Measurements from ENCODE around the gene OVOL2. TPM values are rescaled to one million over a fixed set of nuclear protein-coding genes. Genes with fewer than 3 reads are reported as not detected.
"Not testable (repeated sequence)": the region's sequence is repeated elsewhere in the genome, so short reads cannot be mapped to it uniquely, and the experiment has no call there.

The OVOL2 gene
- total and polyA plus RNA-seq, 2 experiments from 2014 or later, result not detected

- Histone ChIP-seq H3K79me2 (ENCODE audit: insufficient read depth) (no peaks in the 10 kb centered on the region), H3K4me3 (no peak overlapping the region), H3K36me3 (ENCODE audit: low read depth) (no peaks in the 10 kb centered on the region), H4K20me1 (ENCODE audit: insufficient read depth) (no peaks in the 10 kb centered on the region), H3K4me1 (ENCODE audit: insufficient read depth) (no peaks in the 10 kb centered on the region), H3K27ac (no peak overlapping the region), H3K9me3 (ENCODE audit: low read depth) (no peaks in the 10 kb centered on the region), H3K9ac (no peak overlapping the region), H2AFZ (no peak overlapping the region), H3K27me3 (replicated peaks; ENCODE audit: insufficient read depth) (peaks cover 5% of the 10 kb centered on the region; the same call in 1 of the 2 replicates), H3F3A (ENCODE audit: insufficient read depth) (no peaks in the 10 kb centered on the region), H3K9me2 (ENCODE audit: insufficient read depth) (no peaks in the 10 kb centered on the region), H3K4me2 (ENCODE audit: unreplicated experiment) (no peak overlapping the region)
- DNase-seq, result no peak
- WGBS, 2 experiments (ENCODE audit: low coverage in 1 of 2, low lambda C conversion rate in 2 of 2, missing lambda C conversion rate in 2 of 2), result 41 to 52% methylated on average over 8 of the region's 8 CpGs
- TF ChIP-seq EZH2phosphoT487 (IDR thresholded peaks at IDR 0.05; ENCODE audit: insufficient read depth, low read depth) (no peak), EZH2 (IDR thresholded peaks at IDR 0.05; ENCODE audit: insufficient read depth, poor library complexity, severe bottlenecking) (no peak)
- in situ Hi-C loops (cut with MboI), result loop anchor here (25.0 kb wide), 1 partner anchor 232 kb away; no protein-coding TSS in a partner anchor
Measured at GRCh38 chr20:18030020-18030419, 27.7 kb downstream of the OVOL2 start.

GRCh38 chr20:18027011-18027410, 30.7 kb downstream of the OVOL2 start:
- not testable (repeated sequence) for H3K4me1 ChIP-seq (ENCODE audit: insufficient read depth); H4K20me1 ChIP-seq (ENCODE audit: insufficient read depth); H3K36me3 ChIP-seq (ENCODE audit: low read depth); H3K27me3 ChIP-seq (replicated peaks; ENCODE audit: insufficient read depth); DNase-seq; H3K79me2 ChIP-seq (ENCODE audit: insufficient read depth); H3K4me3 ChIP-seq; H3K27ac ChIP-seq; H3K9ac ChIP-seq; H3K9me2 ChIP-seq (ENCODE audit: insufficient read depth); H2AFZ ChIP-seq; H3K9me3 ChIP-seq (ENCODE audit: low read depth); H3K4me2 ChIP-seq (ENCODE audit: unreplicated experiment); H3F3A ChIP-seq (ENCODE audit: insufficient read depth)
- in situ Hi-C loops (cut with MboI), result loop anchor here (25.0 kb wide), 1 partner anchor 235 kb away; no protein-coding TSS in a partner anchor
- WGBS, 2 experiments (ENCODE audit: low coverage in 1 of 2, low lambda C conversion rate in 2 of 2, missing lambda C conversion rate in 2 of 2), result 60 to 61% methylated on average over 7 of the region's 7 CpGs

GRCh38 chr20:18024606-18025127, 33.0 kb downstream of the OVOL2 start:
- in situ Hi-C loops (cut with MboI), result loop anchor here (25.0 kb wide), 1 partner anchor 238 kb away; no protein-coding TSS in a partner anchor
- no peak overlapping the region for H3K4me3 ChIP-seq
- H3K36me3 ChIP-seq (ENCODE audit: low read depth), result no peaks in the 10 kb centered on the region
- TF ChIP-seq EZH2phosphoT487 (IDR thresholded peaks at IDR 0.05; ENCODE audit: insufficient read depth, low read depth) (no peak), EZH2 (IDR thresholded peaks at IDR 0.05; ENCODE audit: insufficient read depth, poor library complexity, severe bottlenecking) (no peak)
- no peaks in the 10 kb centered on the region for H3K9me2 ChIP-seq (ENCODE audit: insufficient read depth)
- no peaks in the 10 kb centered on the region for H3K79me2 ChIP-seq (ENCODE audit: insufficient read depth)
- WGBS, 2 experiments (ENCODE audit: low coverage in 1 of 2, low lambda C conversion rate in 2 of 2, missing lambda C conversion rate in 2 of 2), result 56% methylated on average over 15 of the region's 15 CpGs
- no peak for DNase-seq
- H3K27ac ChIP-seq, result no peak overlapping the region
- H4K20me1 ChIP-seq (ENCODE audit: insufficient read depth), result no peaks in the 10 kb centered on the region
- no peak overlapping the region for H2AFZ ChIP-seq
- H3F3A ChIP-seq (ENCODE audit: insufficient read depth), result no peaks in the 10 kb centered on the region
- no peaks in the 10 kb centered on the region for H3K9me3 ChIP-seq (ENCODE audit: low read depth)
- H3K4me2 ChIP-seq (ENCODE audit: unreplicated experiment), result no peak overlapping the region
- no peaks in the 10 kb centered on the region for H3K4me1 ChIP-seq (ENCODE audit: insufficient read depth)
- no peak overlapping the region for H3K9ac ChIP-seq
- peaks cover 3% of the 10 kb centered on the region; the same call in 1 of the 2 replicates for H3K27me3 ChIP-seq (replicated peaks; ENCODE audit: insufficient read depth)

- Histone ChIP-seq H4K20me1 (ENCODE audit: insufficient read depth) (no peaks in the 10 kb centered on the region), H3F3A (ENCODE audit: insufficient read depth) (no peaks in the 10 kb centered on the region), H3K27ac (no peak overlapping the region), H3K79me2 (ENCODE audit: insufficient read depth) (no peaks in the 10 kb centered on the region), H3K9me3 (ENCODE audit: low read depth) (no peaks in the 10 kb centered on the region), H3K27me3 (replicated peaks; ENCODE audit: insufficient read depth) (peaks cover 9% of the 10 kb centered on the region; the same call in 1 of the 2 replicates), H3K4me3 (no peak overlapping the region), H3K4me2 (ENCODE audit: unreplicated experiment) (no peak overlapping the region), H3K36me3 (ENCODE audit: low read depth) (no peaks in the 10 kb centered on the region), H3K9ac (no peak overlapping the region), H3K4me1 (ENCODE audit: insufficient read depth) (no peaks in the 10 kb centered on the region), H2AFZ (no peak overlapping the region), H3K9me2 (ENCODE audit: insufficient read depth) (no peaks in the 10 kb centered on the region)
- WGBS, 2 experiments (ENCODE audit: low coverage in 1 of 2, low lambda C conversion rate in 2 of 2, missing lambda C conversion rate in 2 of 2), result 53 to 57% methylated on average over 7 of the region's 7 CpGs
- no peak for DNase-seq
- in situ Hi-C loops (cut with MboI), result no loop called here
- TF ChIP-seq EZH2phosphoT487 (IDR thresholded peaks at IDR 0.05; ENCODE audit: insufficient read depth, low read depth), result no peak
- TF ChIP-seq EZH2 (IDR thresholded peaks at IDR 0.05; ENCODE audit: insufficient read depth, poor library complexity, severe bottlenecking), result no peak
Measured at GRCh38 chr20:18020931-18021330, 36.8 kb downstream of the OVOL2 start.

GRCh38 chr20:18019068-18019467, 38.6 kb downstream of the OVOL2 start:
- TF ChIP-seq EZH2 (IDR thresholded peaks at IDR 0.05; ENCODE audit: insufficient read depth, poor library complexity, severe bottlenecking) (no peak), EZH2phosphoT487 (IDR thresholded peaks at IDR 0.05; ENCODE audit: insufficient read depth, low read depth) (no peak)
- in situ Hi-C loops (cut with MboI), result no loop called here

More at GRCh38 chr20:18019068-18019467, 38.6 kb downstream of the OVOL2 start:
- Histone ChIP-seq H3K4me1 (ENCODE audit: insufficient read depth) (no peaks in the 10 kb centered on the region), H3K79me2 (ENCODE audit: insufficient read depth) (no peaks in the 10 kb centered on the region), H3K4me2 (ENCODE audit: unreplicated experiment) (no peak overlapping the region), H3K9me2 (ENCODE audit: insufficient read depth) (no peaks in the 10 kb centered on the region), H3K4me3 (no peak overlapping the region), H3K9me3 (ENCODE audit: low read depth) (no peaks in the 10 kb centered on the region), H3K36me3 (ENCODE audit: low read depth) (no peaks in the 10 kb centered on the region), H3K9ac (no peak overlapping the region), H3F3A (ENCODE audit: insufficient read depth) (no peaks in the 10 kb centered on the region), H2AFZ (no peak overlapping the region), H3K27me3 (replicated peaks; ENCODE audit: insufficient read depth) (peaks cover 9% of the 10 kb centered on the region; the same call in 1 of the 2 replicates), H3K27ac (no peak overlapping the region), H4K20me1 (ENCODE audit: insufficient read depth) (no peaks in the 10 kb centered on the region)
- 0% methylated on average over 1 of the region's 1 CpG for WGBS, 2 experiments (ENCODE audit: low coverage in 1 of 2, low lambda C conversion rate in 2 of 2, missing lambda C conversion rate in 2 of 2)
- peak; percentile 42 for DNase-seq

Measured in GM23248 (cell line).